Right atrium auricular region (tissue), 2 donors: ENCODE results near the gene TRIM69. TPM values are rescaled to one million over a fixed set of nuclear protein-coding genes. Genes with fewer than 3 reads are reported as not detected.

Experiments
- DNase-seq: peaks from one replicate; pipeline ENCODE4 v3.0.0-alpha.2; 2019; ENCODE audit warnings: low spot score
- H3K27ac ChIP-seq, 2 donors: fragments of 200-600 bp; sonication (generic); 1 replicate in 1 of 2; 2 replicates in 1 of 2; pipeline ENCODE4 v1.5.1; 2016 to 2019
- H3K27me3 ChIP-seq, 2 donors: fragments of 200-600 bp; sonication (generic); one replicate each; pipeline versions ENCODE4 v1.5.1 to v1.6.0; 2017 to 2019
- H3K36me3 ChIP-seq: fragments of 200-600 bp; sonication (generic); one replicate; pipeline ENCODE4 v1.5.1; 2016
- H3K4me1 ChIP-seq, 2 donors: fragments of 200-600 bp; sonication (generic); one replicate each; pipeline versions ENCODE4 v1.5.1 to v1.6.0; 2017 to 2019
- H3K4me3 ChIP-seq, 2 donors: fragments of 200-600 bp; sonication (generic); 1 replicate in 1 of 2; 2 replicates in 1 of 2; pipeline ENCODE4 v1.5.1; 2017 to 2019; ENCODE audit warnings: mild to moderate bottlenecking in 1 of 2, moderate library complexity in 1 of 2
- H3K9me3 ChIP-seq, 2 donors: fragments of 200-600 bp; sonication (generic); one replicate each; pipeline ENCODE4 v1.5.1; 2019
- total RNA-seq, 2 donors: library from RNA; depleted of rRNA; stranded (reverse); fragments of >200 nt; gene quantifications; one replicate each; pipeline ENCODE4 v1.1.0, GENCODE V29; 2016
- TF ChIP-seq, protein P1 (sequence below), 2 donors: fragments of 200-600 bp; sonication (generic); IDR thresholded peaks; one replicate each; pipeline ENCODE4 v1.5.1; 2019; ENCODE audit warnings: antibody characterized with exemption in 2 of 2

The TRIM69 gene
- total RNA-seq, 2 donors from 2014 or later: 28.9 to 55.1 TPM

DNA sequence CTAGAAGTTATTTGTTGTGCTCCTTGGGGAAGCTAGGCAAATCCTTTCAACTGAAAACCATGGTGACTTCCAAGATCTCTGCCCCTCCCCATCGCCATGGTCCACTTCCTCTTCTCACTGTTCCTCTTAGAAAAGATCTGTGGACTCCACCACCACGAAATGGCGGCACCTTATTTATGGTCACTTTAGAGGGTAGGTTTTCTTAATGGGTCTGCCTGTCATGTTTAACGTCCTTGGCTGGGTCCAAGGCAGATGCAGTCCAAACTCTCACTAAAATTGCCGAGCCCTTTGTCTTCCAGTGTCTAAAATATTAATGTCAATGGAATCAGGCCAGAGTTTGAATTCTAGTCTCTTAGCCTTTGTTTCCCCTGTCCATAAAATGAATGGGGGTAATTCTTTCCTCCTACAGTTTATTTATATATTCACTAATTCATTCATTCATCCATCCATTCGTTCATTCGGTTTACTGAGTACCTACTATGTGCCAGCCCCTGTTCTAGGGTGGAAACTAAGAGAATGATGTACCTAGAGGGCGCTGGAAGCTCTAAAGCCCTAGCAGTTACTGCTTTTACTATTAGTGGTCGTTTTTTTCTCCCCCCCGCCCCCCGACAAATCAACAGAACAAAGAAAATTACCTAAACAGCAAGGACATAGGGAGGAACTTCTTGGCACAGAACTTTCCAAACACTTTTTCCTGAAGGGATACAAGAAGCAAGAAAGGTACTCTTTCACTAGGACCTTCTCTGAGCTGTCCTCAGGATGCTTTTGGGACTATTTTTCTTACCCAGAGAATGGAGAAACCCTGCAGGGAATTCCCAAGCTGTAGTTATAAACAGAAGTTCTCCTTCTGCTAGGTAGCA lies 25.9 kb upstream of the TRIM69 start:
- H3K27me3 ChIP-seq: no peaks in the 10 kb centered on the region
- H3K27ac ChIP-seq: peak overlapping the region; percentile 99 to 100
- DNase-seq: peak; percentile 71
- TF ChIP-seq, protein P1, sequence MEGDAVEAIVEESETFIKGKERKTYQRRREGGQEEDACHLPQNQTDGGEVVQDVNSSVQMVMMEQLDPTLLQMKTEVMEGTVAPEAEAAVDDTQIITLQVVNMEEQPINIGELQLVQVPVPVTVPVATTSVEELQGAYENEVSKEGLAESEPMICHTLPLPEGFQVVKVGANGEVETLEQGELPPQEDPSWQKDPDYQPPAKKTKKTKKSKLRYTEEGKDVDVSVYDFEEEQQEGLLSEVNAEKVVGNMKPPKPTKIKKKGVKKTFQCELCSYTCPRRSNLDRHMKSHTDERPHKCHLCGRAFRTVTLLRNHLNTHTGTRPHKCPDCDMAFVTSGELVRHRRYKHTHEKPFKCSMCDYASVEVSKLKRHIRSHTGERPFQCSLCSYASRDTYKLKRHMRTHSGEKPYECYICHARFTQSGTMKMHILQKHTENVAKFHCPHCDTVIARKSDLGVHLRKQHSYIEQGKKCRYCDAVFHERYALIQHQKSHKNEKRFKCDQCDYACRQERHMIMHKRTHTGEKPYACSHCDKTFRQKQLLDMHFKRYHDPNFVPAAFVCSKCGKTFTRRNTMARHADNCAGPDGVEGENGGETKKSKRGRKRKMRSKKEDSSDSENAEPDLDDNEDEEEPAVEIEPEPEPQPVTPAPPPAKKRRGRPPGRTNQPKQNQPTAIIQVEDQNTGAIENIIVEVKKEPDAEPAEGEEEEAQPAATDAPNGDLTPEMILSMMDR (IDR thresholded peaks at IDR 0.05): peak in 1 of 2 donors; percentile 55
- H3K9me3 ChIP-seq: no peaks in the 10 kb centered on the region
- peaks cover 0 to 26% of the 10 kb centered on the region in 2 donors for H3K4me1 ChIP-seq
- peak overlapping the region; percentile 81 to 90 for H3K4me3 ChIP-seq
- H3K36me3 ChIP-seq: peaks cover 3% of the 10 kb centered on the region

DNA sequence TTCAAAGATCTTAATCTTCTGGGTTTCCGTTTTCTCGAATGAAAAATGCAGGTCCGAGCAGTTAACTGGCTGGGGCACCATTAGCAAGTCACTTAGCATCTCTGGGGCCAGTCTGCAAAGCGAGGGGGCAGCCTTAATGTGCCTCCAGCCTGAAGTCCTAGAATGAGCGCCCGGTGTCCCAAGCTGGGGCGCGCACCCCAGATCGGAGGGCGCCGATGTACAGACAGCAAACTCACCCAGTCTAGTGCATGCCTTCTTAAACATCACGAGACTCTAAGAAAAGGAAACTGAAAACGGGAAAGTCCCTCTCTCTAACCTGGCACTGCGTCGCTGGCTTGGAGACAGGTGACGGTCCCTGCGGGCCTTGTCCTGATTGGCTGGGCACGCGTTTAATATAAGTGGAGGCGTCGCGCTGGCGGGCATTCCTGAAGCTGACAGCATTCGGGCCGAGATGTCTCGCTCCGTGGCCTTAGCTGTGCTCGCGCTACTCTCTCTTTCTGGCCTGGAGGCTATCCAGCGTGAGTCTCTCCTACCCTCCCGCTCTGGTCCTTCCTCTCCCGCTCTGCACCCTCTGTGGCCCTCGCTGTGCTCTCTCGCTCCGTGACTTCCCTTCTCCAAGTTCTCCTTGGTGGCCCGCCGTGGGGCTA lies 25.1 kb upstream of the TRIM69 start, which contains the start of the genes B2M and PATL2:
TSS of gene B2M (plus strand) at position 422 of the 647 bp plus-strand sequence. CDS start at position 452, 30 bp downstream.
TSS of gene PATL2 (minus strand) at position 228 of the 647 bp plus-strand sequence. CDS start 34,833 bp downstream, outside the sequence.
- peak within 1 kb of the TSS; percentile 81 to 90 for H3K4me3 ChIP-seq
- H3K27me3 ChIP-seq: no peaks in the 10 kb centered on the region
- TF ChIP-seq, protein P1 (IDR thresholded peaks at IDR 0.05): no peak
- no peaks in the 10 kb centered on the region for H3K9me3 ChIP-seq
- peak; percentile 99 for DNase-seq
- peaks cover 11% of the 10 kb centered on the region for H3K36me3 ChIP-seq
- peaks cover 0 to 34% of the 10 kb centered on the region in 2 donors for H3K4me1 ChIP-seq
- H3K27ac ChIP-seq: peak within 1 kb of the TSS; percentile 99 to 100

DNA sequence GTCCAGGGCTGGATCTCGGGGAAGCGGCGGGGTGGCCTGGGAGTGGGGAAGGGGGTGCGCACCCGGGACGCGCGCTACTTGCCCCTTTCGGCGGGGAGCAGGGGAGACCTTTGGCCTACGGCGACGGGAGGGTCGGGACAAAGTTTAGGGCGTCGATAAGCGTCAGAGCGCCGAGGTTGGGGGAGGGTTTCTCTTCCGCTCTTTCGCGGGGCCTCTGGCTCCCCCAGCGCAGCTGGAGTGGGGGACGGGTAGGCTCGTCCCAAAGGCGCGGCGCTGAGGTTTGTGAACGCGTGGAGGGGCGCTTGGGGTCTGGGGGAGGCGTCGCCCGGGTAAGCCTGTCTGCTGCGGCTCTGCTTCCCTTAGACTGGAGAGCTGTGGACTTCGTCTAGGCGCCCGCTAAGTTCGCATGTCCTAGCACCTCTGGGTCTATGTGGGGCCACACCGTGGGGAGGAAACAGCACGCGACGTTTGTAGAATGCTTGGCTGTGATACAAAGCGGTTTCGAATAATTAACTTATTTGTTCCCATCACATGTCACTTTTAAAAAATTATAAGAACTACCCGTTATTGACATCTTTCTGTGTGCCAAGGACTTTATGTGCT lies 24.5 kb upstream of the TRIM69 start:
- no peak for DNase-seq
- Histone ChIP-seq H3K4me1 (peaks cover 0 to 40% of the 10 kb centered on the region in 2 donors), H3K4me3 (peak overlapping the region; percentile 81 to 90), H3K36me3 (peaks cover 17% of the 10 kb centered on the region), H3K27ac (peak overlapping the region; percentile 99 to 100), H3K27me3 (no peaks in the 10 kb centered on the region), H3K9me3 (no peaks in the 10 kb centered on the region)
- TF ChIP-seq, protein P1 (IDR thresholded peaks at IDR 0.05): no peak

DNA sequence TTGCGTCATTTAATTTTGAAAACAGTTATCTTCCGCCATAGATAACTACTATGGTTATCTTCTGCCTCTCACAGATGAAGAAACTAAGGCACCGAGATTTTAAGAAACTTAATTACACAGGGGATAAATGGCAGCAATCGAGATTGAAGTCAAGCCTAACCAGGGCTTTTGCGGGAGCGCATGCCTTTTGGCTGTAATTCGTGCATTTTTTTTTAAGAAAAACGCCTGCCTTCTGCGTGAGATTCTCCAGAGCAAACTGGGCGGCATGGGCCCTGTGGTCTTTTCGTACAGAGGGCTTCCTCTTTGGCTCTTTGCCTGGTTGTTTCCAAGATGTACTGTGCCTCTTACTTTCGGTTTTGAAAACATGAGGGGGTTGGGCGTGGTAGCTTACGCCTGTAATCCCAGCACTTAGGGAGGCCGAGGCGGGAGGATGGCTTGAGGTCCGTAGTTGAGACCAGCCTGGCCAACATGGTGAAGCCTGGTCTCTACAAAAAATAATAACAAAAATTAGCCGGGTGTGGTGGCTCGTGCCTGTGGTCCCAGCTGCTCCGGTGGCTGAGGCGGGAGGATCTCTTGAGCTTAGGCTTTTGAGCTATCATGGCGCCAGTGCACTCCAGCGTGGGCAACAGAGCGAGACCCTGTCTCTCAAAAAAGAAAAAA lies 23.9 kb upstream of the TRIM69 start:
- Histone ChIP-seq H3K4me3 (peak overlapping the region; percentile 81 to 90), H3K4me1 (peaks cover 0 to 41% of the 10 kb centered on the region in 2 donors), H3K27ac (peak overlapping the region; percentile 99 to 100), H3K27me3 (no peaks in the 10 kb centered on the region), H3K36me3 (peaks cover 23% of the 10 kb centered on the region), H3K9me3 (no peaks in the 10 kb centered on the region)
- peak; percentile 84 for DNase-seq
- TF ChIP-seq, protein P1 (IDR thresholded peaks at IDR 0.05): no peak
